ENCODE measurements around the gene GSTCD.

Gene GSTCD, protein sequence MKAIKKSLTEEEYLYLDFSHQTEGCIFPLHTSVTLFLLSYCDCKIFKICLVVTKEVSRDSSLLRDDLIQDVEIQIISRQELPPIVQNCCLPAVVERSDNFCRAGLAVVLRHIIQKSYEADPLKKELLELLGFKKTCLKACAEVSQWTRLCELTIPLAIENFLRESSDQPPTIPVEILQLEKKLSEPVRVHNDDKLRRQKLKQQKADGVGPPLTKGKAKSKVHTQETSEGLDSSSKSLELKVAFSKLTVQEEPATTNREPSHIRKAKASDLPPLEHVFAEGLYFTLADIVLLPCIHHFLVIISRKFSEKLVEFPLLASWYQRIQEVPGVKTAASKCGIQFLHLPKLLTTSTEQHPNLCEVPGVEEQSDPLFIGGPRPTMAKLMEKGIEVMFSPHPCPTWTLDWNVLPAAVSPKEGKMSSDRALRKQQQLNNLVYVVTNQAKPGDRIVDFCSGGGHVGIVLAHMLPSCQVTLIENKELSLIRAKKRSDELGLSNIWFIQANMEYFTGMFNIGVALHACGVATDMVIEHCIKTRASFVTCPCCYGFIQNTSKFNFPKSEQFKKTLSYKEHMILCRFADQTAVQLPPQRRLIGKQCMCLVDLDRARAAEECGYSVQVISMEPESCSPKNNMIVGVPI

DNA sequence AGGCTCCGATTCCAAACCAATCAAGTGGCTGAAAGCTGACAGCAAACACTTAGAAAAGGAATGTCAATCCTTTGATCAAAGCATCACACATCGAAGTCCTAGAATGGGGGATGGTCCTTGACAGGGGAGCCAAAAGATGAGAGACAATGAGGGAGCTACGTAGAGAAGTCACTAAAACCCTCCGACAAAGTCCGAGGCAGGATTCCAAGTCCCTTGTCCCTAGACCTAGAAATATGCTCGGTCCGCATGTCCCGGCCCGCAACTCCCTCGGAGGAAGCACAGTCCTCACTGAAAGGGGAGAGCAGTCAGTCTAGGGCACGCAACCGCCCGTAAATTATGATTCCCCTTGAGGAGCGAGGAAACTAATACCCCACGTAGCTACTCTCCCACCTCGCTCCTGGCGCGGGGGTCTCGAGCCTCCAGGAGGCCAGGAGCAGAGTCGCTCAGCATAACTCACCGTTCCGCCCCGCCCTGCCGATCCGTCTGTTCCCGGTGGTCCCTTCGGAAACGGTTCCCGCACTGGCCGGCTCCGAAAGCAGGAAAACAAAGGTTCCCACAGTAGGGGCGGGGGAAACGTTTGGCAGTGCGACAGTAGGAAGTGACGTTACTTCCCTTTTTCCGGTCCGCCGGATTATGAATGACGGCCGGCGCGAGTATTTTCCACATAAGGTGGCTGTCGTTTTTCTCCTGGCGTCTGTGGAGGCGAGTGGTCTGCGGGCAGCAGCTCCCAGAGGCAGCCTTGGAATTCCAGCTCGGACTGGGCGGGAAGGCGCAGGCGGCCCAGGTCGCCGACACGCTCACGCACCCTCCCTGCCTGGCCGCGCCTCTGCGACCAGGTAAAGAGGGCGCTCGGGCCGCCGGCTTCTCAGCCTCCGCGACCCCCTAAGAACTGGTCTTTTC is at the start of gene GSTCD, which contains the start of gene INTS12:
TSS of gene GSTCD (plus strand) at position 604 of the 900 bp plus-strand sequence. CDS start 8,830 bp downstream, outside the sequence.
TSS of gene INTS12 (minus strand) at position 509 of the 900 bp plus-strand sequence. CDS start 8,684 bp downstream, outside the sequence.
- Histone ChIP-seq H3K4me1 (ENCODE audit: low read depth, poor library complexity, severe bottlenecking) (peaks cover 31% of the 10 kb centered on the region), H2AFZ (ENCODE audit: low read depth) (peak within 1 kb of the TSS; percentile 93), H3K36me3 (ENCODE audit: insufficient read depth) (no peaks in the 10 kb centered on the region), H3K4me2 (peak within 1 kb of the TSS; percentile 86), H3K27ac (peak within 1 kb of the TSS; percentile 72), H3K9ac (peak within 1 kb of the TSS; percentile 90), H3K27me3 (ENCODE audit: insufficient read depth, low read depth) (no peaks in the 10 kb centered on the region), H3K79me2 (ENCODE audit: insufficient read depth, low read depth) (peaks cover 87% of the 10 kb centered on the region), H4K20me1 (ENCODE audit: insufficient read depth) (no peaks in the 10 kb centered on the region), H3K4me3 (IDR thresholded peaks at IDR 0.05; ENCODE audit: insufficient read depth, low read depth, low read length) (peak within 1 kb of the TSS; percentile 23)
- TF ChIP-seq, protein P1, sequence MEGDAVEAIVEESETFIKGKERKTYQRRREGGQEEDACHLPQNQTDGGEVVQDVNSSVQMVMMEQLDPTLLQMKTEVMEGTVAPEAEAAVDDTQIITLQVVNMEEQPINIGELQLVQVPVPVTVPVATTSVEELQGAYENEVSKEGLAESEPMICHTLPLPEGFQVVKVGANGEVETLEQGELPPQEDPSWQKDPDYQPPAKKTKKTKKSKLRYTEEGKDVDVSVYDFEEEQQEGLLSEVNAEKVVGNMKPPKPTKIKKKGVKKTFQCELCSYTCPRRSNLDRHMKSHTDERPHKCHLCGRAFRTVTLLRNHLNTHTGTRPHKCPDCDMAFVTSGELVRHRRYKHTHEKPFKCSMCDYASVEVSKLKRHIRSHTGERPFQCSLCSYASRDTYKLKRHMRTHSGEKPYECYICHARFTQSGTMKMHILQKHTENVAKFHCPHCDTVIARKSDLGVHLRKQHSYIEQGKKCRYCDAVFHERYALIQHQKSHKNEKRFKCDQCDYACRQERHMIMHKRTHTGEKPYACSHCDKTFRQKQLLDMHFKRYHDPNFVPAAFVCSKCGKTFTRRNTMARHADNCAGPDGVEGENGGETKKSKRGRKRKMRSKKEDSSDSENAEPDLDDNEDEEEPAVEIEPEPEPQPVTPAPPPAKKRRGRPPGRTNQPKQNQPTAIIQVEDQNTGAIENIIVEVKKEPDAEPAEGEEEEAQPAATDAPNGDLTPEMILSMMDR (conservative IDR thresholded peaks at IDR 0.05; ENCODE audit: low read depth, low read length), result no peak

- Histone ChIP-seq H3K79me2 (ENCODE audit: insufficient read depth, low read depth) (no peaks in the 10 kb centered on the region), H3K4me2 (no peak overlapping the region), H3K36me3 (ENCODE audit: insufficient read depth) (no peaks in the 10 kb centered on the region), H3K4me1 (ENCODE audit: low read depth, poor library complexity, severe bottlenecking) (peaks cover 27% of the 10 kb centered on the region), H4K20me1 (ENCODE audit: insufficient read depth) (no peaks in the 10 kb centered on the region), H3K9ac (no peak overlapping the region), H3K27me3 (ENCODE audit: insufficient read depth, low read depth) (no peaks in the 10 kb centered on the region), H3K4me3 (IDR thresholded peaks at IDR 0.05; ENCODE audit: insufficient read depth, low read depth, low read length) (no peak overlapping the region), H2AFZ (ENCODE audit: low read depth) (no peak overlapping the region), H3K27ac (no peak overlapping the region)
- TF ChIP-seq, protein P1 (conservative IDR thresholded peaks at IDR 0.05; ENCODE audit: low read depth, low read length), result no peak
These were observed 49.4 kb upstream of the GSTCD start for GRCh38 chr4:105659190-105659589.

GRCh38 chr4:105661028-105661427 is 47.6 kb upstream of the GSTCD start:
- TF ChIP-seq, protein P1 (conservative IDR thresholded peaks at IDR 0.05; ENCODE audit: low read depth, low read length), result no peak
- H3K27ac ChIP-seq, result no peak overlapping the region

More at GRCh38 chr4:105661028-105661427, 47.6 kb upstream of the GSTCD start:
- Histone ChIP-seq H3K36me3 (ENCODE audit: insufficient read depth) (no peaks in the 10 kb centered on the region), H3K4me2 (no peak overlapping the region), H3K4me1 (ENCODE audit: low read depth, poor library complexity, severe bottlenecking) (peaks cover 38% of the 10 kb centered on the region), H4K20me1 (ENCODE audit: insufficient read depth) (no peaks in the 10 kb centered on the region), H3K79me2 (ENCODE audit: insufficient read depth, low read depth) (no peaks in the 10 kb centered on the region), H3K4me3 (IDR thresholded peaks at IDR 0.05; ENCODE audit: insufficient read depth, low read depth, low read length) (no peak overlapping the region), H3K27me3 (ENCODE audit: insufficient read depth, low read depth) (no peaks in the 10 kb centered on the region), H2AFZ (ENCODE audit: low read depth) (no peak overlapping the region), H3K9ac (no peak overlapping the region)
